ENCODE data around the gene FXYD2. TPM values are rescaled to one million over a fixed set of nuclear protein-coding genes. Genes with fewer than 3 reads are reported as not detected.

FXYD2 gene
- total and polyA plus RNA-seq, 2 donors (not counting 3 experiments of a cell fraction or from before 2014, with no cell fraction given), result 0.99 to 1.8 TPM

GRCh38 chr11:117837791-117838190, 13.2 kb upstream of the FXYD2 start:
- Histone ChIP-seq H3K4me1 (ENCODE audit: control insufficient read depth, extremely low read depth, insufficient read depth, low read length) (no peaks in the 10 kb centered on the region), H4K20me1 (replicated peaks; ENCODE audit: control insufficient read depth, extremely low read depth, insufficient read depth, low read length) (no peaks in the 10 kb centered on the region), H2AFZ (ENCODE audit: low read depth, low read length) (no peak overlapping the region), H3K9me1 (replicated peaks; ENCODE audit: control insufficient read depth, extremely low read depth, insufficient read depth, low read length) (no peaks in the 10 kb centered on the region), H3K36me3 (ENCODE audit: control insufficient read depth in 2 of 2, extremely low read depth in 1 of 2, insufficient read depth in 2 of 2, low read length in 2 of 2) (no peaks in the 10 kb centered on the region), H3K27me3 (ENCODE audit: control insufficient read depth in 2 of 2, insufficient read depth in 2 of 2, low read length in 2 of 2) (peaks cover 0 to 10% of the 10 kb centered on the region in 2 experiments), H3K27ac (ENCODE audit: insufficient read depth, low read depth, low read length) (no peak overlapping the region), H3K79me2 (ENCODE audit: control insufficient read depth, insufficient read depth, low read length) (no peaks in the 10 kb centered on the region), H3K4me3 (replicated peaks in 1 of 3; ENCODE audit: insufficient read depth in 1 of 3, low read depth in 1 of 3, low read length in 3 of 3) (no peak overlapping the region), H3K9ac (replicated peaks; ENCODE audit: extremely low read depth, insufficient read depth, low read length) (no peak overlapping the region), H3K4me2 (ENCODE audit: insufficient read depth, low read length) (no peak overlapping the region), H3K9me3 (replicated peaks; ENCODE audit: control insufficient read depth, insufficient read depth, low read length) (no peaks in the 10 kb centered on the region)
- intact Hi-C loops (cut with micrococcal nuclease), result no loop called here
- FAIRE-seq (no peak), DNase-seq (ENCODE audit: low read depth, low spot score) (no peak)
- BruUV-seq (replicated peaks), result no TSS peak
- ChIA-PET POLR2A (no interaction called here), CTCF (interaction anchor here (0.8 to 1.3 kb wide), 4 partner anchors 14 to 109 kb away, joined by 3 to 4 read pairs (median 3); partner anchors contain the start of gene FXYD2)
- dilution Hi-C loops (cut with MboI; ENCODE audit: extremely low pct_ligation_motif_present, low sequenced_read_pairs), result no loop called here
- no peak for TF ChIP-seq POLR2AphosphoS5 (IDR thresholded peaks at IDR 0.05; ENCODE audit: insufficient read depth, low read depth, low read length)
- no peak for TF ChIP-seq CTCF (IDR thresholded peaks at IDR 0.05; ENCODE audit: extremely low read depth in 1 of 2, insufficient read depth in 1 of 2, low read depth in 1 of 2, low read length in 2 of 2)
- TF ChIP-seq JUN (IDR thresholded peaks at IDR 0.05; ENCODE audit: borderline replicate concordance, insufficient read depth, insufficient read length, low read depth), result no peak
- TF ChIP-seq EZH2 (IDR thresholded peaks at IDR 0.05; ENCODE audit: borderline replicate concordance, low read depth, low read length, severe bottlenecking), result no peak
- no peak for TF ChIP-seq MAX (IDR thresholded peaks at IDR 0.05; ENCODE audit: insufficient read depth, insufficient read length)
- TF ChIP-seq MYC (IDR thresholded peaks at IDR 0.05; ENCODE audit: low read depth, low read length), result no peak
- TF ChIP-seq POLR2A (IDR thresholded peaks at IDR 0.05; ENCODE audit: low read depth, low read length), result no peak
- no peak for TF ChIP-seq FOS (IDR thresholded peaks at IDR 0.05; ENCODE audit: borderline replicate concordance, insufficient read depth, low read length)
- no peak for TF ChIP-seq GATA2 (IDR thresholded peaks at IDR 0.05; ENCODE audit: insufficient read depth, insufficient read length, low read depth, low read length)

Measured in endothelial cell of umbilical vein (primary cell).